ENCODE results near the gene OR51A4. TPM values are rescaled to one million over a fixed set of nuclear protein-coding genes. Genes with fewer than 3 reads are reported as not detected.

Gene OR51A4
- total RNA-seq, 1 experiment from 2014 or later, result not detected

Other genes starting within 250 kb of the OR51A4 start
- gene OR51E2, start 249.8 kb downstream of the OR51A4 start, total RNA-seq (2014; rRNA removed; shearing (Covaris generic)), result not detected in 2 replicates
- gene MMP26, start 242.8 kb downstream of the OR51A4 start, total RNA-seq (2014; rRNA removed; shearing (Covaris generic)), result not detected in 2 replicates
- not detected in 2 replicates for gene OR51F1, start 177.7 kb downstream of the OR51A4 start, total RNA-seq (2014; rRNA removed; shearing (Covaris generic))
- not detected in 2 replicates for gene OR52R1, start 143.2 kb downstream of the OR51A4 start, total RNA-seq (2014; rRNA removed; shearing (Covaris generic))
- not detected in 2 replicates for gene OR51F2, start 126.3 kb downstream of the OR51A4 start, total RNA-seq (2014; rRNA removed; shearing (Covaris generic))
- gene OR51S1, start 98.4 kb downstream of the OR51A4 start, total RNA-seq (2014; rRNA removed; shearing (Covaris generic)), result not detected in 2 replicates
- gene OR51T1, start 65.7 kb downstream of the OR51A4 start, total RNA-seq (2014; rRNA removed; shearing (Covaris generic)), result not detected in 2 replicates
- not detected in 2 replicates for gene OR51A7, start 43.8 kb downstream of the OR51A4 start, total RNA-seq (2014; rRNA removed; shearing (Covaris generic))
- gene OR51G2, start 28.3 kb downstream of the OR51A4 start, total RNA-seq (2014; rRNA removed; shearing (Covaris generic)), result 0.50 TPM in 1 of 2 replicates, not detected in the other
- gene OR51G1, start 23.3 kb downstream of the OR51A4 start, total RNA-seq (2014; rRNA removed; shearing (Covaris generic)), result not detected in 2 replicates
- gene OR51A2, start 8.1 kb upstream of the OR51A4 start, total RNA-seq (2014; rRNA removed; shearing (Covaris generic)), result not detected in 2 replicates
- not detected in 2 replicates for gene OR51L1, start 47.2 kb upstream of the OR51A4 start, total RNA-seq (2014; rRNA removed; shearing (Covaris generic))
- not detected in 2 replicates for gene OR52J3, start 98.9 kb upstream of the OR51A4 start, total RNA-seq (2014; rRNA removed; shearing (Covaris generic))
- not detected in 2 replicates for gene OR52E2, start 112.0 kb upstream of the OR51A4 start, total RNA-seq (2014; rRNA removed; shearing (Covaris generic))
- gene OR52E1, start 122.0 kb upstream of the OR51A4 start, total RNA-seq (2014; rRNA removed; shearing (Covaris generic)), result not detected in 2 replicates
- not detected in 2 replicates for gene OR52A5, start 190.8 kb upstream of the OR51A4 start, total RNA-seq (2014; rRNA removed; shearing (Covaris generic))
- gene OR52A1, start 207.2 kb upstream of the OR51A4 start, total RNA-seq (2014; rRNA removed; shearing (Covaris generic)), result not detected in 2 replicates